Transverse colon (tissue), 4 donors: ENCODE measurements around the gene ACSM6. TPM values are rescaled to one million over a fixed set of nuclear protein-coding genes. Genes with fewer than 3 reads are reported as not detected.

Experiments used
- DNase-seq: peaks from one replicate; pipeline ENCODE4 v3.0.0-alpha.2; 2019
- H3K27ac ChIP-seq, 4 donors: fragments of 200-600 bp; sonication (generic); 2 replicates each; pipeline ENCODE4 v1.5.1; 2016 to 2018; ENCODE audit warnings: inconsistent platforms in 4 of 4
- H3K27me3 ChIP-seq: fragments of 200-600 bp; sonication (generic); 2 replicates; pipeline ENCODE4 v1.5.1; 2017; ENCODE audit warnings: inconsistent platforms
- H3K36me3 ChIP-seq, 4 donors: fragments of 200-600 bp; sonication (generic); 2 replicates each; pipeline ENCODE4 v1.5.1; 2017 to 2019; ENCODE audit warnings: inconsistent platforms in 4 of 4
- H3K4me1 ChIP-seq, 4 donors: fragments of 200-600 bp; sonication (generic); 2 replicates each; pipeline ENCODE4 v1.5.1; 2017 to 2020; ENCODE audit warnings: inconsistent platforms in 4 of 4
- H3K4me3 ChIP-seq, 4 donors: fragments of 200-600 bp; sonication (generic); 1 replicate in 1 of 4; 2 replicates in 3 of 4; pipeline versions ENCODE4 v1.5.1 to v1.6.1; 2017 to 2019; ENCODE audit warnings: inconsistent platforms in 4 of 4
- H3K9me3 ChIP-seq, 2 donors: fragments of 200-600 bp; sonication (generic); 2 replicates each; pipeline ENCODE4 v1.5.1; 2017 to 2019; ENCODE audit warnings: inconsistent platforms in 2 of 2
- CTCF ChIP-seq, 5 experiments: fragments of 200-600 bp in 3 of 5; fragments of 450-650 bp in 2 of 5; sonication (generic) in 3 of 5; IDR thresholded peaks; 1 replicate in 2 of 5; 2 replicates in 3 of 5; pipeline ENCODE4 v1.5.1; 2016 to 2017; ENCODE audit warnings: antibody characterized with exemption in 5 of 5, inconsistent platforms in 3 of 5, mild to moderate bottlenecking in 2 of 5, moderate library complexity in 1 of 5
- EP300 ChIP-seq: sonication (generic); formaldehyde crosslinking; IDR thresholded peaks from one replicate; pipeline ENCODE4 v1.6.1; 2017; ENCODE audit warnings: antibody characterized with exemption, low read depth
- POLR2A ChIP-seq: fragments of 450-650 bp; IDR thresholded peaks from one replicate; pipeline ENCODE4 v1.6.1; 2016; ENCODE audit warnings: antibody characterized with exemption, mild to moderate bottlenecking, moderate library complexity
- POLR2AphosphoS5 ChIP-seq, 3 donors: sonication (generic); formaldehyde crosslinking; IDR thresholded peaks; one replicate each; pipeline ENCODE4 v1.6.1; 2016; ENCODE audit warnings: antibody characterized with exemption in 3 of 3
- WGBS, 2 donors: methylation state at CpG; one replicate each; pipeline ENCODE4 v1.1.5; 2018; ENCODE audit warnings: low coverage in 1 of 2; 5-methylcytosine and 5-hydroxymethylcytosine counted together
- in situ Hi-C, 4 donors: fragments of 200-750 bp; cut with MboI; loops; one replicate each; pipeline versions ENCODE4 v1.15.0 to v1.15.1; 2017; ENCODE audit warnings: low sequenced_read_pairs in 3 of 4, low pct_ligation_motif_present in 1 of 4, low pct_unique_long_range_greater_than_20kb in 1 of 4
- intact Hi-C: fragments of 100-400 bp; cut with DNase I; formaldehyde crosslinking; loops from one replicate; pipeline ENCODE4 v1.15.1; 2023; ENCODE audit warnings: low total_unique reads
- total RNA-seq, 4 donors: library from RNA; depleted of rRNA; stranded (reverse); fragments of >200 nt; gene quantifications; one replicate each; pipeline ENCODE4 v1.1.0, GENCODE V29; 2016

The ACSM6 gene
- total RNA-seq, 4 donors from 2014 or later, result not detected

GRCh38 chr10:95260397-95260881, 66.4 kb downstream of the ACSM6 start:
- peaks cover 0 to 20% (median 10%) of the 10 kb centered on the region in 4 donors for H3K36me3 ChIP-seq
- DNase-seq, result no peak
- WGBS, 2 donors, result 66 to 100% methylated on average over 1 to 3 of the region's 3 CpGs
- TF ChIP-seq CTCF (IDR thresholded peaks at IDR 0.05) (no peak), POLR2AphosphoS5 (IDR thresholded peaks at IDR 0.05) (no peak), POLR2A (no peak), EP300 (no peak)
- in situ Hi-C loops (no loop called here), intact Hi-C loops (loop anchor here (5.0 kb wide), 1 partner anchor 1918 kb away; no protein-coding TSS in a partner anchor)
- no peak overlapping the region for H3K4me3 ChIP-seq
- H3K27me3 ChIP-seq, result no peaks in the 10 kb centered on the region
- peaks cover 0 to 5% of the 10 kb centered on the region in 2 donors for H3K9me3 ChIP-seq
- peaks cover 0 to 29% (median 13%) of the 10 kb centered on the region in 4 donors for H3K4me1 ChIP-seq
- peak overlapping the region; percentile 37 to 73 (median 66) for H3K27ac ChIP-seq

GRCh38 chr10:95260909-95261552, 67.0 kb downstream of the ACSM6 start:
- peaks cover 3 to 35% (median 16%) of the 10 kb centered on the region in 4 donors for H3K4me1 ChIP-seq
- no peak overlapping the region for H3K4me3 ChIP-seq
- H3K9me3 ChIP-seq, result peaks cover 0 to 4% of the 10 kb centered on the region in 2 donors
- no peak for DNase-seq
- TF ChIP-seq POLR2AphosphoS5 (IDR thresholded peaks at IDR 0.05) (no peak), EP300 (no peak), CTCF (IDR thresholded peaks at IDR 0.05) (no peak), POLR2A (no peak)
- WGBS, 2 donors, result 78 to 86% methylated on average over 2 to 4 of the region's 4 CpGs
- intact Hi-C loops (loop anchor here (5.0 kb wide), 1 partner anchor 1919 kb away; no protein-coding TSS in a partner anchor), in situ Hi-C loops (no loop called here)
- peak overlapping the region; percentile 37 to 73 (median 66) for H3K27ac ChIP-seq
- H3K27me3 ChIP-seq, result no peaks in the 10 kb centered on the region
- peaks cover 0 to 20% (median 10%) of the 10 kb centered on the region in 4 donors for H3K36me3 ChIP-seq

- 82% methylated on average over 3 of the region's 3 CpGs; no CpG with 5 or more reads in 1 of the 2 donors for whole genome bisulfite sequencing, 2 donors
- Histone ChIP-seq H3K36me3 (peaks cover 0 to 19% (median 6%) of the 10 kb centered on the region in 4 donors), H3K27ac (no peak overlapping the region), H3K27me3 (no peaks in the 10 kb centered on the region), H3K9me3 (no peaks in the 10 kb centered on the region), H3K4me3 (no peak overlapping the region), H3K4me1 (peaks cover 9 to 44% (median 21%) of the 10 kb centered on the region in 4 donors)
- TF ChIP-seq POLR2A (no peak), POLR2AphosphoS5 (IDR thresholded peaks at IDR 0.05) (no peak), CTCF (IDR thresholded peaks at IDR 0.05) (no peak), EP300 (no peak)
- DNase-seq, result no peak
- in situ Hi-C loops (no loop called here), intact Hi-C loops (loop anchor here (5.0 kb wide), 1 partner anchor 1920 kb away; no protein-coding TSS in a partner anchor)
Observed at GRCh38 chr10:95261926-95262325, 67.9 kb downstream of the ACSM6 start.

- DNase-seq, result no peak
- Histone ChIP-seq H3K4me3 (no peak overlapping the region), H3K27me3 (no peaks in the 10 kb centered on the region), H3K4me1 (peaks cover 14 to 48% (median 31%) of the 10 kb centered on the region in 4 donors), H3K36me3 (peaks cover 0 to 16% (median 7%) of the 10 kb centered on the region in 4 donors), H3K27ac (peak overlapping the region in 1 of 4 donors; percentile 16), H3K9me3 (no peaks in the 10 kb centered on the region)
- WGBS, 2 donors, result 29 to 76% methylated on average over 2 to 5 of the region's 5 CpGs
- intact Hi-C loops, result loop anchor here (5.0 kb wide), 1 partner anchor 1921 kb away; no protein-coding TSS in a partner anchor
- in situ Hi-C loops, result no loop called here
- TF ChIP-seq EP300 (no peak), POLR2A (no peak), CTCF (IDR thresholded peaks at IDR 0.05) (no peak), POLR2AphosphoS5 (IDR thresholded peaks at IDR 0.05) (no peak)
Observed at GRCh38 chr10:95262763-95263518, 68.9 kb downstream of the ACSM6 start.
